COR-L47 (cell line): ENCODE data around the gene TPGS1.

Source experiments
- DNase-seq: peaks from one replicate; lab custom pipeline; 2025; lab: John Stamatoyannopoulos, UW

Gene TPGS1, protein sequence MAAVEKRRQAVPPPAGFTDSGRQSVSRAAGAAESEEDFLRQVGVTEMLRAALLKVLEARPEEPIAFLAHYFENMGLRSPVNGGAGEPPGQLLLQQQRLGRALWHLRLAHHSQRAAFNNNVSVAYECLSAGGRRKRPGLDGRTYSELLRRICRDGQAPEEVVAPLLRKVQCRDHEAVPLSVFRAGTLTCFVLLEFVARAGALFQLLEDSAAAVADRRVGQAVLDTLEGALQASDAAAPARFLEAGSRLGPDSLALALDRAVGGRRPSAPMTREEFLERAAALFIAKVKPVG

DNA sequence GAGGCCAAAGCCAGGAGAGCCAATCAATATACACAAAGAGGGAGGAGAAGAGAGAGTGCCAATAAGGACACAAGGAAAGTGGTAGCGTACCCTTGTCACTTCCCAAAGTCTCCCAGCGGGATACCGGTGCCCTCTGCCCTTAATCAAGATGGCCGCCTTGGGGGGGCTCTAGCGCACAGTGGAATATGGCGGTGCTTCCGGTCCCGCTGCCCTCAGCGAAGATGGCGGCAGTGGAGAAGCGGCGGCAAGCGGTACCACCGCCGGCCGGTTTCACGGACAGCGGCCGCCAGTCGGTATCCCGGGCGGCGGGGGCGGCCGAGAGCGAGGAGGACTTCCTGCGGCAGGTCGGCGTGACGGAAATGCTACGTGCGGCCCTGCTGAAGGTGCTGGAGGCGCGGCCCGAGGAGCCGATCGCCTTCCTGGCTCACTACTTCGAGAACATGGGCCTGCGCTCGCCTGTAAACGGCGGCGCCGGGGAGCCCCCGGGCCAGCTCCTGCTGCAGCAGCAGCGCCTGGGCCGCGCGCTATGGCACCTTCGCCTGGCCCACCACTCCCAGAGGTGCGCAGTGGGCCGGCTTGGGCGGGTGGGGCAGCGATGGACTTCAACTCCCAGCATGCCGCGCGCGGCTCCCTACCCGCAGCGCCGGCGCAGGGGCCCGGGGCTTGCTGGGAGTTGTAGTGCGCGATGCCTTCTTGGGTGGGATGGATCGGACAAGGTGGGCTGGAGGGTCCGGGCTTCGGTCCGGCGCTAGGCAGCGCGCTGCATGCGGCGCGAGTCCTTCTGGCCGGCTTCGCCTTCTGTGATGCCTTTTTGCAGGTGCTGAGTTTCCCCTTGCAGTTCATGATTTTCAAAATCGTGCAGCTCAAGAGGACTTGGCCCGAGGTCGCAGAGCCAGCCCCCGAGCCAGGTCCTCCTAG is at the start of gene TPGS1:
Gene TPGS1 (plus strand): TSS at position 212 of the 918 bp plus-strand sequence. CDS start 10 bp downstream, at position 222.
- DNase-seq: peak; percentile 72

DNA sequence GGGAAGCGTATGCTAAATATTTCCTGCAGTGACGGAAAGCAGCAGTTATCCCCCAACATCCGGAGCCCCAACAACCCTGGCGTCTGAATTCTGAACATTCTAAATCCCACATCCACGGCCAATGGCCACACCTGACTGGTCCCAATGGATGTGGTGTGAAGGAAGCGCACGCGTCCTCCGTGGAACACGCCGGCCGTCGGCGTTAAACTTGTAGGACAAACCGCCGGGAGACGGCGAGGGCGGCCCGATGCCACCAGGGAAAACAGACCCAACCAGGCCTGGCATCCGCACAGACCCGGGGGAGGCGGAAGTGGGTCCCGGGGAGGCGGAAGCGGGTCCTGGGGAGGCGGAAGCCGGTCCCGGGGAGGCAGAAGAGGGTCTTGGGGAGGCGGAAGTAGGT is 49.7 kb upstream of the TPGS1 start:
- DNase-seq: no peak

DNA sequence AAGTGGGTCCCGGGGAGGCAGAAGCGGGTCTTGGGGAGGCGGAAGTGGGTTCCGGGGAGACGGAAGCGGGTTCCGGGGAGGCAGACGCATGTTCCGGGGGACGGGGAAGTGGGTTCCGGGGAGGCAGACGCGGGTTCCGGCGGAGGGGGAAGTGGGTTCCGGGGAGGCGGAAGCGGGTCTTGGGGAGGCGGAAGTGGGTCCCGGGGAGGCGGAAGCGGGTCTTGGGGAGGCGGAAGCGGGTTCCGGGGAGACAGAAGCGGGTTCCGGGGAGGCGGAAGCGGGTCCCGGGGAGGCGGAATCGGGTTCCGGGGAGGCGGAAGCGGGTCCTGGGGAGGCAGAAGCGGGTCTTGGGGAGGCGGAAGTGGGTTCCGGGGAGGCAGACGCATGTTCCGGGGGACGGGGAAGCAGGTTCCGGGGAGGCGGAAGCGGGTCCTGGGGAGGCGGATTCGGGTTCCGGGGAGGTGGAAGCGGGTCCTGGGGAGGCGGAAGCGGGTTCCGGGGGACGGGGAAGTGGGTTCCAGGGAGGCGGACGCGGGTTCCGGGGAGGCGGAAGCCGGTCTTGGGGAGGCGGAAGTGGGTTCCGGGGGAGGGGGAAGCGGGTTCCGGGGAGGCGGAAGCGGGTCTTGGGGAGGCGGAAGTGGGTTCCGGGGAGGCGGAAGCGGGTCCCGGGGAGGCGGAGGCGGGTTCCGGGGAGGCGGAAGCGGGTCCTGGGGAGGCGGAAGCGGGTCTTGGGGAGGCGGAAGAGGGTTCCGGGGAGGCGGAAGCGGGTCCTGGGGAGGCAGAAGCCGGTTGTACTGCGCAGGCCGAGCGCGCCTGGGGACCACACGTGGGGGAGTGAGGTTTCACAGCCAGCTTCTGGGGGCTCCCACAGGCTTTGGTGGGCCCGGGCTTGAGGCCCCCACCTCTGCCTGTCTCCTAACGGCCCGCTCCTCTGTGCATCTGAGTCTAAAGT is 48.9 kb upstream of the TPGS1 start:
- no peak for DNase-seq

DNA sequence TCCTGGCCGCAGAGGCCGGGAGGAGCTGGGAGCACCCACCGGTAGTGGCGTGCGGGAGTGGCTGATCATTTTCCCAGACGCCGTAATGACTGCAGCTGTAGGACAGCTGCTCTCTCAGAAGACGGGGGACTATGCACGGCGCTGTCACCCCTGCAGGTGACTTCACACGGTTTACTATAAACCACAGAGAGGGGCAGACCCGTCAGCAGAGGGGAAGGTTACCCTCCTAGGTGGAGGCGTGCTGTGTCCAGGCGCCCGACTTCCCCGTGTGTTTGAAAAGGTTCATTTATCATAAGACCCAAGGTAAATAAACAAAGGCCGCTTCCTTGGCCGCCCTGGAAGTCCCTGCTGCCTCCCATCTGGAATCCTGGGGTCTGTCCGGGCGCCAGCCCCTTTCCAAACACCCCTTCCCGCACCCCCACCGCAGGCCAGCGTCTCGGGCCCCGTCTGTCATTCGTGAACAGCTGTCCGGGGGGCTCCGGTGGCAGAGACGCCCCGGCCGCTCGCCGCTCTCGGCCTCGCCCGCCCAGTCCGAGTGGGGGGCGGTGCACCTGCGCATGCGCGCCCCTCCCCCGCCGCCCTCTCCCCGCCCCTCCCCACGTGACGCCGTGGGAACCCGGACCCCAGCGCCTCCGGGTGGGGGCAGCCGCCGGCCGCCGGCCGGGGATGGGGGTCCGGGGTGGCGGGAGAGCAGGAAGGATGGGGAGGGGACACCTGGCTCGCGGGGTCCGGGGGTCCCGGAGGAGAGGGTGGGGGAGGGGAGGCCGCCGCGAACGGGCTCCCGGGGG is 47.4 kb upstream of the TPGS1 start:
- DNase-seq: peak; percentile 93

DNA sequence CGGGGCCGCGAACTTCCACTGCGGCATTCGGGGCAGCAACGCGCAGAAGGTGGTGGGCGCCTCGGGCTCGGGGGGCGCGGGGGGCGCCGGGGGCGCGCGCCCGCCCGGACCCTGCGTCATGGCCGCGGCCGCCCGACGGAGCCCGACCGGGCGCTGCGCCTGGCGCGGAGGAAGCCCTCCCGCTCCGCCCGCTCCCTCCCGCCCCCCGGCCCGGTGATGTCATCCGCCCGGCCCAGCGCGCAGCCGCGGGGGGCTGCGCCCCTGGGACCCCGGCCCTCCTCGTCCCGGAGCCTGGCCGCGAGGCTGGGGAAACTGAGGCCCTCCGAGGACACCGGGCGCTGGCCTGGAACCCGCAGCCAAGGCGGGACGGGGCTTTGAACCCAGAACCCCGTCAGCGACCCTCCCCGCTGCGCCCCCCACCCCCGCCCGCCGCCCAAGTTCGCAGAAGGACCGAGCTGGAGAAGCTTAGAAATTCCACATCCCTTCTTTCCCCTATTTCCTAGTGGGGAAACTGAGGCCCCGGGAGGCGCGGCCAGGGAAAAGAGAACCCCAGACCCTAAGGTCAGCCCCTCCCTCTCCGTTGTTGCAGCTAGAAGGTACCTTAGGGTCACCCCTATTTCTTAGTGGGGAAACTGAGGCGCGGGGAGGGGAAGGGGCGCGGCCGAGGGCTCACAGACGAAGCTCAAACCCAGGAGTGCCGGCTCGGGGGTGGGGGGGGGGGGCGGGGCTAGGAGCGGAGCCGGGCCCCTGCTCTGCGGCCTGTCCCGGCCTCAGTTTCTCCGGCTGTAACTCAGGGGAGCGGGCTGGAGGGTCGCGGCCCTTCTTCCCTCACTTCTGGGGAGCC is 46.2 kb upstream of the TPGS1 start, which contains the start of gene SHC2:
Gene SHC2 (minus strand): TSS at position 157 of the 844 bp plus-strand sequence. CDS start 37 bp downstream, at position 120.
- peak; percentile 20 for DNase-seq

DNA sequence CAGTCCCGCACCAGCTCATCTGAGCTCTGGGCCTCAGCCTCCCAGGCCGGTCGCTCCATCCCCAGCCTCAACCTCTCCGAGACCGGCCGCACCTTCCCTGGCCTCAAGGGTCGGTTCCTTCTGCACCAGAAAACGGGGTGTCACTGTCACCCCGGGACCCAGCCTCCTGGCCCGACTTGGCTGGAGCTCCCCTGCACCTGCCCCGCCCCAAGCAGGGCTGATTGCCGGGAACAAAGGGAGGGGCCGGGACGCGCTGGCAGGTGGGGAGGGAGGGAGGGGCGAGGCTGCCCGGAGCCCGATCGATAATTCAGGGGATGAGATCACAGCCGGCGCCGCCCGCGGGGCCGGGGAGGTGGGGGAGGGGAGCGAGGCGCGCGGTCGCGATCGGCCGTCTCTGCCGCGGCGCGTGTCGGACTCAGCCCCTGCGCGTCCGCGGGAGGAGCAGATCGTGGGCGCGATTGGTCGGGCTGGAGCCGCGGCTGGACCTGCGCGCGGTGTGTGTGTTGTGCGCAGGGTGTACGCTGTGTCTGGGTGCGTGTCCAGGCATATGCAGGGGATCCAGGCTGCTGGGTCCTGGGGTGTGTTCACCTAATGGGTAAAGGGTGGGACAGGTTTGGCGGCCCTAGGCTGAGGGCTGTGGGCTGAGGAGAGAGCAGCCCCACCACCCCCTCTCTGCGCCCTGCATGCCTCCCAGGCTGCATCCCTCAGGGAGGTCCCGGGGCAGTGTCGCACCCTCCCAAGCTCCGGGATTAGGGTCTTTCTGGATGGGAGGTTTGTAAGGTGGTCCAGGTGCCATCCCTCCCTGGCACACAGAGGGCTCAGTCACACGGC is 45.4 kb upstream of the TPGS1 start:
- DNase-seq: peak; percentile 86

DNA sequence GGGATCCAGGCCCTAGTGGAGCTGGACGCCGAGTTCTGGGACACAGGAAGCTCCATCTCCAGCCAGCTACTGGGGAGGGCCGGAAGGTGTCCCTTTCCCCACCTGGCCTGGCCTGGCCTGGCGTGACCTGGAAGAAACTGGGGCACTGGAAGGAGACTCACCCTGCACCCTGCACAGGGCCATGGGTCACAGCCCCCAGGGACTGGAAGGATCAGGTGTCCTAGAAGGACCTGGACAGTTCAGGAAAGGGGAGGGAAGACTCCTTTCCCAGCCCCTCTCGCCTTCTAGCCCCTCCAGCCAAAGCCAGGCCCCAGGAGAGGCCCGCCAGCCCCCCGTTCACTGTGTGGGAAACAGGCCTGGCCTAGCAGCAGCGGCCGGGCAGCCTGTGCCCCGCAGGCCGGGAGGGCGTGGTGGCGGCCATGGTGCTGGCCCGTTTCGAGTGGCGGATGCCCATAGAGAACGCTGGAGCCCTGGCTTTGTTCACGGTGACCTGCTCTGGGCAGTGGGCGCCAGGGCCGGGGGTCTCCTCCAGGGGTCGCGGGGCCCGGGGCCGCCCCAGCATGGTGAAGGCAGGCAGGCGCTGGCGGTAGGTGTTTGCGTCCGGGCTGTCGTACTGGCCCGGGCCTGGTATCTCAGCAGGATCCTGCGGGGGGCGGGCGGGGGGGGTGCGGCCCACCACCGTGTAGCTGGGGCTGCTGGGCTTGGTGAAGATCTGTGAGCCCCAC is 43.7 kb upstream of the TPGS1 start:
- DNase-seq: no peak

DNA sequence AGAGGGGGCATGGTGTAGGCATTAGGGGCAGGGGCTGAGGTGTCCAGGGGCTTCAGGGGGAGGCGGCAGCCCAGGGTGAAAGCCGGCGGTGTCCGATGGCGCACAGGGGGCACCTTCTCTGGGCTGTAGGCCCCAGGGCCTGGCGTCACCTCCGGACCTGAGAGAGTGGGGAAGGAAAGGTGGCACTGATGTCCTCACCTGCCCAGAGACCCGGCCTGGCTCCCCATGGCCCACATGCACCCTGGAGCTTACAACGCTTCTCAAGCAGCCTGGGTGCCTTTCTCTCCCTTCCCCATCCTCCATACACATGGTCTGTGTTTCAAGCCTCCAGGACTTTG is 43.1 kb upstream of the TPGS1 start:
- no peak for DNase-seq

DNA sequence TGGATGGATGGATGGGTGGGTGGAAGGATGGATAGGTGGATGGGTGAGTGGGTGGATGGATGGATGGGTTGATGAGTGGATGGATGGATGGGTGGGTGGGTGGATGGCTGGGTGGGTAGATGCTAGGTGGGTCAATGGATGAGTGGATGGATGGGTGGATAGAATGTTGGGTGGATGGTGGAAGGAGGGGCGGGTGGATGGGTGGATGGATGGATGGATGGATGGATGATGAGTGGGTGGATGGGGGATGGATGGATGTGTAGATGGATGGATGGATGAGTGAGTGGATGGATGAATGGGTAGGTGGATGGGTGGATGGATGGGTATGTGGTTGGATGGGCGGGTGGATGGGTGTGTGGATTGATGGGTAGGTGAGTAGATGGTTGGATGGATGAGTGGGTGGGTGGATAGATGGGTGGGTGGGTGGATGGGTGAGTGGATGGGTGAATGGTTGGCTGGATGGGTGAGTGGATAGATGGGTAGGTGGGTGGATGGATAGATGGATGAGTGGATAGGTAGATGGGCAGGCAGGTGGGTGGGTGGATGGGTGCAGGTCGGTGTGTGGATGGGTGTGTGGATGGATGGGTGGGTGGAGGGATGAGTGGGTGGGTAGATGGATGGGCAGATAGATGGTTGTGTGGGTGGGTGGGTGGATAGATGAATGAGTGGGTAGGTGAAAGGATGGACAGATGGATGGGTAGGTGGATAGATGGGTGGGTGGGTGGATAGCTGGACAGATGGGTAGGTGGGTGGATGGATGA is 42.1 kb upstream of the TPGS1 start:
- no peak for DNase-seq

DNA sequence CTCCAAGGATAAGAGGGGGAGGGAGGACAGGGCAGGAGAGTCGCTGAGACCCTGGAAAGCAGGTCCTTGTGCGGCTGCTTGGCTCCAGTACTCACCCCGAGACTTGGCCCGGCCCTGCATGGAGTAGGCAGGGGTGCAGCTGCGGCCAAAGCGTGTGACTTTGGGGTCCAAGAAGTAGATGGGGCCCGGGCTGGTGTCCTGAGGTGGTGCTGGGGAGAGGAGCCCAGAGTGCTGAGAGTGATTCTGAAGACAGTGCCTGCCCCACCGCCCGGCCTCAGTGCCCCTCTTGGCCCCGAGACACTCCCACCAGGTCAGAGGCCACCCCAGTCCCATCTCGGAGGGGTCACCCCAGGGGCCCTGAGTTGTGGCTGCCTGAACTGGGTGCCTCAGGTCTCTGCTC is 39.7 kb upstream of the TPGS1 start:
- no peak for DNase-seq

DNA sequence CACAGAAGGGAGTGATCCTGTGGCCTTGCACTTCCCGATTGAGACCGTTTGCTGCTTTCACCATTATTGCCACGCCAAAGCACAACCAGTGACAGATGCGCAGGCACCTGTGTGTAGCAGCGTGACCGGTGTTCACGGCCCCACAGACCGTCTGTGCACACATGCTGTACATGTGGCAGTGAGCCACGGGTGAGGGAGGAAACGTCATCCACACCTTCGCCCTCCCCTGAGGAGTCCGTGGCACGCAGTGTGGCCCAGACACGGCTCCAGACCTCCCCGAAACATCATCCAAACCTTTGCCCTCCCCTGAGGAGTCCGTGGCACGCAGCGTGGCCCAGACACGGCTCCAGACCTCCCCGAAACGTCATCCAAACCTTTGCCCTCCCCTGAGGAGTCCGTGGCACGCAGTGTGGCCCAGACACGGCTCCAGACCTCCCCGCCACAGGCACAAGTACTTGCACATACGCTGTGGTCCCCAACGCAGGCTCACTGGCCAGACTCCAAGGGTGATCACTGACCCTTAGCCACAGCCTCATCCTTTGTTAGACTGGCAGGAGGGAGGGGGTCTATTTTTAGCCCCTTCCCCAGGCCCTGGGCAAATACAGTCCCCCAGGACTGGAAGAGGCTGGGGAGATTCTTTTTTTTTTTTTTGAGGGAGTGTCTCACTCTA is 38.6 kb upstream of the TPGS1 start:
- DNase-seq: no peak

DNA sequence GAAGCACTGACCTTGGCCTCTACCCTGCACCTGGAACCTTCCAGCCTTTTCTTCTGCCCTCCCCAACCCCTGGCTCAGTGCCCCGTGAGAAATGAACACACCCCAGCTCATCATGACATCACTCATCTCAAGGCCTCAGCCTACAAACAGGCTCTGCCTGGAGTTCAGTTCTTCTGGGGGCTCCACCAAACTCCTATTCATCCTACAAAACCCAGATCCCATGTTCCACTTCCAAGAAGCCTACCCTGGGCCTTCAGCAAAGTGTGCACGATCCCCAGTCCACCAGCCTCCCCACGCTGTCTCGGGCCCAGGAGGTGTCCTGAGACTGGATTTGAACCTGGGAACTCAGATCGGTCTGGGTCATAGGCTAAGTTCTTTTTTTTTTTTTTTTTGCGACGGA is 37.5 kb upstream of the TPGS1 start:
- no peak for DNase-seq

DNA sequence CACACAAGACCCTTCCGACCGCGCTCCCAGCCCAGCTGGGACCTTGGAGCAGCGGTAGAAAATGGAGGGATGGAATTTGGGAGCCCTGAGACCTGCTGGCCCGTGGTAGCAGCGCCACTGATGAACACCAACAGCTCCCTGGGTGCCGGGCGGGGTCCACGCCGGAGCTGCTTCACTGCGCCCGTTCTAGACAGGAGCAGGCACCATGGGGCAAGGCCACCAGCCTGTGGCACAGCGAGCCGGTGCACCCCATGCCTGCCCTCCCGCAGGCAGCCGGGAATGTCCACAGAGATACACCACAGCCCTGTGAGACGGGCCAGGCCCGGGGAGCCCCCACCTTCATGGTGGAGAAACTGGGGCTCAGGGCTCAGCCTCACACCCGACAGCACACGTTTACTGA is 36.6 kb upstream of the TPGS1 start:
- no peak for DNase-seq

DNA sequence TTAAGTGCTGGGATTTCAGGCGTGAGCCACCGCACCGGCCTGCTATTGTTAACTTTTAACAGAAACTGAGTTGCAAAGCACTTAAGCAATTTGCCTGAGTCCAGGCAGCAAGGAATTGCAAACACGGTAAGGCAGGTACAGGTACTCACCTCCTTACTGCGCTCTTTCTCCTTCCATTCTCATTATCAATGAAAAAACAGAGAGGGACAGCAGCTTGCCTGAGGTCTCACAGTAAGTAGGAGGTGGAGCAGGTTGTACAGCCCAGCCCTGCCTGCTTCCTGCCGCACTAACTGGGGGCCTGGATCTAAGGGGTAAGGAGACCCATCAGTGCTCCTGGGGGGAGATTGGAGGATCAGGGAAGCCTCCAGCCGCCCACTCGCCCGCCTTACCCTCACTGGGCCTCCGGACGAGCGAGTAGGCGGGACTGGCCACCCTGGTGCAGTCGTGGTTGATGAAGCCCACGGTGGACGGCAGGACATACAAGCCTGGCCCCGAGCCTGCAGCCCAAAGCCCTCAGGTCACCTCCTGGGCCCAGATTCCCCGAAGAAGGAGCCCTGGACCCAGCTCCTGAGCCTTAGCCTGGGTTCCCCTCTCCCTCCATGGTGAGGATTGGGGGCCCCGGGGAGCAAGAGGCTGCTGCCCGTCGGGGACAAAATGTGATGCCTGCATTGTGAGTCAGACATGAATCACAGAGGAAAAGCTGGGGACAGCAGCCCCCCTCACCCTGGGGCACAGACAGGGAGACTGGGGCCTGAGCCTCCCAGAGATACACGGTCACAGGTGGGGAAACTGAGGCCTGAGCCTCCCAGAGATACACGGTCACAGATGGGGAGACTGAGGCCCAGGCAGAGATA is 35.1 kb upstream of the TPGS1 start:
- no peak for DNase-seq

DNA sequence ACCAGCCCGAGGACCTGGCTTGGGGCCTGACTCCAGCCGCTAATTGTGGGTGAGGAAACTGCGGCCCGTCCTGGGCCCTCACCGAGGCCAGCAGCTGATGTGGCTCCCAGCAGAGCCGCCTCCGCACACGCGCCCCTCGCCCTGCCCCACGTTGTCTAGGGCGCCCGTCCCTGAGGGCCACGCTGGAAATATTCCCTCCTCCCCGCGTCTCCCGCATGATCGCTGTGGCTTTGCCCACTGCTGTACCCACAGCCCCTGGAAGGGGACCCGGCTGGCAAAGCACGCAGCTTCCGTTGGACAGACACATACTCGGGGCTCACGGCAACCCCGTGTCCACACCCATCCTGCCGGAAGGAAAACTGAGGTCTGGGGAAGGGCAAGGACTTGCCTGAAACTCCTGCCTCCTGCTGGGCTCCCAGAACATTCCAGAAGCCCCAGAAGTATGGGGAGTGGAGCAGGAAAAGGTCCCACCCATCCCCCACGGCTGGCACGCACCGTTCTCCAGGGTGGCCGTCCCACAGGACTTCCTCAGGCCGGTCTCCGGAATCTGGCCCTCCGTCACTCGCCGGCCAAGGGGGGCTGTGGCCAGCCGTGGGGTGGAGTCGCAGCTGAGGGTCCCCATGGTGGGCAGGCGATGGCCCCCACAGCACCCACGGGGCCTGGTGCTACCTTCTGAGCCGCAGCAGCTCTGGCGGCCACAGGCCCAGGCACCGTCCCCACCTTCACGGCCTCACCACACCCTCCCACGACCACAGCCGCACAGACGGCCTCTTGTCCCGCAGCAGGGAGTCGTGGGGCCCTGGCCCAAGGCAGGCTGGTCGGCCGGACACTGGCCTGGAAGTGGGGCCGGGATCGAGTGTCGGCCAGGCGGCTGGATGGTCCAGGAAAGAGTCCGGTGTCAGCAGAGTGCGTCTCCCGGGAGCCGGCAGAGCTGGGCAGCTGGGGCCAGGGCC is 32.9 kb upstream of the TPGS1 start:
- DNase-seq: no peak
